ENCODE data around the gene SP6.

SP6 gene

DNA sequence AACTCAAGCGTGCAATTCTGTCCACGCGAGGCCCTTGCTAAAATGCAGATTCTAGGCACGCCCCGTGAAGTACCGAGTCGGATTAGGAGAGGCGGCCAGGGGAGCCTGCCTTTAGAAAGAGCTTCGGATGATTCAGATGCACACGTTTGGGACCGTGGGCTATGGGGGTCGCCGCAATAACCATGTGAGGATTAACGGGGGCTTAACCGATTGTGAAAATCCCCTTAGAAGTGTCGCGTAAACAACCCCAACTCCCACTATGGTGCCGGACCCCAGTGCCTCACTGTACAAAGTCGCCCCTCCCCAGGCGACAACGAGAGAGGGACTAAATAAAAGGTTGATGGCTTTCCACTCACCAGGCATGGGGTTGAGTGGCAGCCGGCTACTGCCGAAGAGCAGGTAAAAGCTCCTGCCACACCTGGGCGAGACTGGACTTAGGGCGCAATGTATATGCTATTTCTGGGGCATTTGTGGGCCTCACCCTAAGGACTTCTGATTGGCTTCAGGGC is 44.4 kb upstream of the SP6 start (continued):
- TF ChIP-seq ARNTL (CRISPR knock-in tag; IDR thresholded peaks at IDR 0.05; ENCODE audit: borderline replicate concordance, low read depth) = no peak
- TF ChIP-seq TCF4 (CRISPR knock-in tag; IDR thresholded peaks at IDR 0.05; ENCODE audit: borderline replicate concordance) = no peak
- TF ChIP-seq ZC3H10 (CRISPR knock-in tag; IDR thresholded peaks at IDR 0.05) = no peak
- no peak for TF ChIP-seq ZNF565 (CRISPR knock-in tag; conservative IDR thresholded peaks at IDR 0.05; ENCODE audit: low read depth)
- no peak for TF ChIP-seq SNAI2 (CRISPR knock-in tag; IDR thresholded peaks at IDR 0.05)
- TF ChIP-seq ZFP30 (CRISPR knock-in tag; IDR thresholded peaks at IDR 0.05) = no peak
- no peak for TF ChIP-seq RARB (CRISPR knock-in tag; IDR thresholded peaks at IDR 0.05)
- no peak for TF ChIP-seq ZNF70 (CRISPR knock-in tag; IDR thresholded peaks at IDR 0.05)
- no peak for TF ChIP-seq ISL1 (CRISPR knock-in tag; IDR thresholded peaks at IDR 0.05)
- TF ChIP-seq GLIS3 (CRISPR knock-in tag; IDR thresholded peaks at IDR 0.05) = no peak

DNA sequence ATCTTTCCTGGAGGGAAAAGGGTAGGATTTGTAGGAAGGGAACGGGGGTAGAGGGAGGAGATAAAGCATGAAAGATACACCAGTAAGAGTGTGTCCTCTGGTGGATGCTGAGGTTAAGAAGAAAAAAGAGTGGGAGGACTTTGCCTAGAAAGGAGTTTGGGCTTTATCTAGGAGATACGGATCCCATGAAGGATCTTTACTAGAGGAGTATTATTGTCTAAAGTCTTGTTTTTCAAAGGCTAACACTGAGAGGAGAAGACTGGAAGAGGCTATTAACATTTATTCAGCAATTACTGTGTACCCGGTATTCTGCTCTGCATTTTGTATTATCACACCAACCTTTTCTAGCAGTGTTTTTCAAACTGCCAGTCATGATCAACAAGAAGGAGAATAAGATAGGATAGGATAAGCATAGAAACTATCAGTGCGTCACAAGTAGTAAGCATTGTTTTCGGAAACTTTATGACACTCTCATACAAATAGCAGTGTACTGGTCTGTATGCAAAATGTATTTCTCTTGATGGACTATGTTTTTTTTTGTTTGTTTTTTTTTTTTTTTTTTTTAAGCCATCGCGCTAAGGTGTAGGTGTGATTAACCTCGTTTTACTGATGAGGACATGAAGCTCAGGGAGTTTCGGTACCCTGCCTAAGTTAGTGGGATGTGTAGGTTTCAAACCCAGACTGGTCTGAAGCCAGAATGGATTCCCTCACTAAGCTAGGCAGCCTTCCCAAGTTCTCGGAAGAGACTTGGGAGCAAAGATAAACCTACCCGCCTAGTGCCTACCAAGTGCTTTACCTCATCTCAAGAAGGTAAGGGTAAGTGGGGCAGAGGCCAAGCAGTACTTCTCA is 43.8 kb upstream of the SP6 start:
- ATAC-seq = no peak
- TF ChIP-seq ESRRG (CRISPR knock-in tag; IDR thresholded peaks at IDR 0.05) (no peak), TOX (CRISPR knock-in tag; IDR thresholded peaks at IDR 0.05; ENCODE audit: borderline replicate concordance) (no peak), ZFP30 (CRISPR knock-in tag; IDR thresholded peaks at IDR 0.05) (no peak), ZNF70 (CRISPR knock-in tag; IDR thresholded peaks at IDR 0.05) (no peak), ARNTL (CRISPR knock-in tag; IDR thresholded peaks at IDR 0.05; ENCODE audit: borderline replicate concordance, low read depth) (no peak), CSDC2 (CRISPR knock-in tag; IDR thresholded peaks at IDR 0.05) (no peak)
- TF ChIP-seq, protein P1, sequence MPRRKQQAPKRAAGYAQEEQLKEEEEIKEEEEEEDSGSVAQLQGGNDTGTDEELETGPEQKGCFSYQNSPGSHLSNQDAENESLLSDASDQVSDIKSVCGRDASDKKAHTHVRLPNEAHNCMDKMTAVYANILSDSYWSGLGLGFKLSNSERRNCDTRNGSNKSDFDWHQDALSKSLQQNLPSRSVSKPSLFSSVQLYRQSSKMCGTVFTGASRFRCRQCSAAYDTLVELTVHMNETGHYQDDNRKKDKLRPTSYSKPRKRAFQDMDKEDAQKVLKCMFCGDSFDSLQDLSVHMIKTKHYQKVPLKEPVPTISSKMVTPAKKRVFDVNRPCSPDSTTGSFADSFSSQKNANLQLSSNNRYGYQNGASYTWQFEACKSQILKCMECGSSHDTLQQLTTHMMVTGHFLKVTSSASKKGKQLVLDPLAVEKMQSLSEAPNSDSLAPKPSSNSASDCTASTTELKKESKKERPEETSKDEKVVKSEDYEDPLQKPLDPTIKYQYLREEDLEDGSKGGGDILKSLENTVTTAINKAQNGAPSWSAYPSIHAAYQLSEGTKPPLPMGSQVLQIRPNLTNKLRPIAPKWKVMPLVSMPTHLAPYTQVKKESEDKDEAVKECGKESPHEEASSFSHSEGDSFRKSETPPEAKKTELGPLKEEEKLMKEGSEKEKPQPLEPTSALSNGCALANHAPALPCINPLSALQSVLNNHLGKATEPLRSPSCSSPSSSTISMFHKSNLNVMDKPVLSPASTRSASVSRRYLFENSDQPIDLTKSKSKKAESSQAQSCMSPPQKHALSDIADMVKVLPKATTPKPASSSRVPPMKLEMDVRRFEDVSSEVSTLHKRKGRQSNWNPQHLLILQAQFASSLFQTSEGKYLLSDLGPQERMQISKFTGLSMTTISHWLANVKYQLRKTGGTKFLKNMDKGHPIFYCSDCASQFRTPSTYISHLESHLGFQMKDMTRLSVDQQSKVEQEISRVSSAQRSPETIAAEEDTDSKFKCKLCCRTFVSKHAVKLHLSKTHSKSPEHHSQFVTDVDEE (CRISPR knock-in tag; IDR thresholded peaks at IDR 0.05) = no peak
- TF ChIP-seq, protein P2, sequence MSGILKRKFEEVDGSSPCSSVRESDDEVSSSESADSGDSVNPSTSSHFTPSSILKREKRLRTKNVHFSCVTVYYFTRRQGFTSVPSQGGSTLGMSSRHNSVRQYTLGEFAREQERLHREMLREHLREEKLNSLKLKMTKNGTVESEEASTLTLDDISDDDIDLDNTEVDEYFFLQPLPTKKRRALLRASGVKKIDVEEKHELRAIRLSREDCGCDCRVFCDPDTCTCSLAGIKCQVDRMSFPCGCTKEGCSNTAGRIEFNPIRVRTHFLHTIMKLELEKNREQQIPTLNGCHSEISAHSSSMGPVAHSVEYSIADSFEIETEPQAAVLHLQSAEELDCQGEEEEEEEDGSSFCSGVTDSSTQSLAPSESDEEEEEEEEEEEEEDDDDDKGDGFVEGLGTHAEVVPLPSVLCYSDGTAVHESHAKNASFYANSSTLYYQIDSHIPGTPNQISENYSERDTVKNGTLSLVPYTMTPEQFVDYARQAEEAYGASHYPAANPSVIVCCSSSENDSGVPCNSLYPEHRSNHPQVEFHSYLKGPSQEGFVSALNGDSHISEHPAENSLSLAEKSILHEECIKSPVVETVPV (CRISPR knock-in tag; IDR thresholded peaks at IDR 0.05) = no peak

DNA sequence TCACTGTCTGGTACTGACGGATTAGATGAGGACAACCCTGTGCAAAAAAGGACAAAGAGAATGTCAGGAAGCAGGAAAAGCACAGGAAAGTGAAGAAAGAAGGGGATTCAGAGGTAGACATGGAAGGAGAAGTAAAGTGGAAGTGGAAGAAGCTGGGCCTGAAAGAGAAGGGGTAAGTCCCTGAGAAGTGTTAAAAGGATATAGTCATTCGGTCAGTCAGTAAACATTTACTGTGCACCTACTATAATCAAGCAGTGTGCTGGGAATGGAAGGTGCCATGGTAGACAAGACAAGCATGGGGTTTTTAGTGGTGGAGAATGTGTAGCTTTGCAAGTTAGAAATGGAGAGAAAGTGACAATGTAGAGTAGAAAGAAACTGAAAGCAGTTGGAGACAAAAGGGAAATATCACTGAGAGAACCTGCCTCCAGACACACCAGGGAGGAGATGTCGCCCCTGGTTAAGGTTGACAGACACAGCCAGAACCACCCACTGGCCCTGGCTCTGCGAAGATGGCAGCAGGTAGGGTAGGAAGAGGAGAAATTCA is 40.7 kb upstream of the SP6 start:
- no peak for ATAC-seq

DNA sequence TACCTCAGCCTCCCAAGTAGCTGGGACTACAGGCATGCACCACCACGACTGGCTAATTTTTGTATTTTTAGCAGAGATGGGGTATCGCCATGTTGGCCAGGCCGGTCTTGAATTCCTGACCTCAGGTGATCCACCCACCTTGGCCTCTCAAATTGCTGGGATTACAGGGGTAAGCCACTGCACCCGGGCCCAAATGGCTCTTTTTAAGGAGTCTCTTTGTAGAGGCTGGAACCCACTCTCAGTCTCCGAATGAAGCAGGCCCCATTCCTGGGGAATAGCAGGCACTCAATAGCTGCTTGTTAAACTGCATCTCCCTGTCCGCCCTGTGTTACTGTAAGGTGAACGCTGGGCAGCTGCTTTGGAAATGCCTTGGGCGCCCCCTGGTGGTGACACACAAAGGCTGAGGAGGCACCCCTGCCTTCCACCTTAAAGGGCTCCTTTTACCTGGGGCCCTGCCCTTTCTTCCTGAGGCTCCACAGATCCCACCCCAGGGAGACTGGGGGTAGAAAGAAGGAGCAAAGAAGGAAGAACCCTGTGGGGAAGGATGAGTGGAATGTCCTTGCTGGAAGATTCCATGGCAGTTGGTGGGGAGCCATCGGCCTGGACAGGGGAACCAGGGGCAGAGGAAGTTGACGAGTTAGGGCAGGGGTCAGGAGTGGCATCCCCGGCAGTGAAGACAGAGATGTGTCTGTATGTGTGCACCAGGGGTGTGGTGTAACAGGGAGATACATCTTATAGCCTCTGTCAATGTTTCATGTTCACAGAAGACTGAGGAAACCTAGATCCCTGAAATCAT is 39.0 kb upstream of the SP6 start:
- TF ChIP-seq GLIS3 (CRISPR knock-in tag; IDR thresholded peaks at IDR 0.05) = peak; percentile 41; the same call in 1 of the 2 replicates
- TF ChIP-seq RARB (CRISPR knock-in tag; IDR thresholded peaks at IDR 0.05) = no peak
- peak; percentile 99 for ATAC-seq

More for the DNA sequence above, 40.7 kb upstream of the SP6 start:
- no peak for TF ChIP-seq ZC3H10 (CRISPR knock-in tag; IDR thresholded peaks at IDR 0.05)
- no peak for TF ChIP-seq GLIS3 (CRISPR knock-in tag; IDR thresholded peaks at IDR 0.05)
- no peak for TF ChIP-seq ZFP3 (CRISPR knock-in tag; IDR thresholded peaks at IDR 0.05)
- no peak for TF ChIP-seq CSDC2 (CRISPR knock-in tag; IDR thresholded peaks at IDR 0.05)
- TF ChIP-seq, protein P3, sequence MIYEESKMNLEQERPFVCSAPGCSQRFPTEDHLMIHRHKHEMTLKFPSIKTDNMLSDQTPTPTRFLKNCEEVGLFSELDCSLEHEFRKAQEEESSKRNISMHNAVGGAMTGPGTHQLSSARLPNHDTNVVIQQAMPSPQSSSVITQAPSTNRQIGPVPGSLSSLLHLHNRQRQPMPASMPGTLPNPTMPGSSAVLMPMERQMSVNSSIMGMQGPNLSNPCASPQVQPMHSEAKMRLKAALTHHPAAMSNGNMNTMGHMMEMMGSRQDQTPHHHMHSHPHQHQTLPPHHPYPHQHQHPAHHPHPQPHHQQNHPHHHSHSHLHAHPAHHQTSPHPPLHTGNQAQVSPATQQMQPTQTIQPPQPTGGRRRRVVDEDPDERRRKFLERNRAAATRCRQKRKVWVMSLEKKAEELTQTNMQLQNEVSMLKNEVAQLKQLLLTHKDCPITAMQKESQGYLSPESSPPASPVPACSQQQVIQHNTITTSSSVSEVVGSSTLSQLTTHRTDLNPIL (CRISPR knock-in tag; IDR thresholded peaks at IDR 0.05; ENCODE audit: low read depth) = no peak
- TF ChIP-seq SNAI2 (CRISPR knock-in tag; IDR thresholded peaks at IDR 0.05) = no peak
- TF ChIP-seq ZFP30 (CRISPR knock-in tag; IDR thresholded peaks at IDR 0.05) = no peak
- TF ChIP-seq BACH2 (CRISPR knock-in tag; IDR thresholded peaks at IDR 0.05; ENCODE audit: borderline replicate concordance) = no peak
- no peak for TF ChIP-seq RARB (CRISPR knock-in tag; IDR thresholded peaks at IDR 0.05)
- no peak for TF ChIP-seq ZNF70 (CRISPR knock-in tag; IDR thresholded peaks at IDR 0.05)
